ENCODE data around the gene RTN3.

Gene RTN3

DNA sequence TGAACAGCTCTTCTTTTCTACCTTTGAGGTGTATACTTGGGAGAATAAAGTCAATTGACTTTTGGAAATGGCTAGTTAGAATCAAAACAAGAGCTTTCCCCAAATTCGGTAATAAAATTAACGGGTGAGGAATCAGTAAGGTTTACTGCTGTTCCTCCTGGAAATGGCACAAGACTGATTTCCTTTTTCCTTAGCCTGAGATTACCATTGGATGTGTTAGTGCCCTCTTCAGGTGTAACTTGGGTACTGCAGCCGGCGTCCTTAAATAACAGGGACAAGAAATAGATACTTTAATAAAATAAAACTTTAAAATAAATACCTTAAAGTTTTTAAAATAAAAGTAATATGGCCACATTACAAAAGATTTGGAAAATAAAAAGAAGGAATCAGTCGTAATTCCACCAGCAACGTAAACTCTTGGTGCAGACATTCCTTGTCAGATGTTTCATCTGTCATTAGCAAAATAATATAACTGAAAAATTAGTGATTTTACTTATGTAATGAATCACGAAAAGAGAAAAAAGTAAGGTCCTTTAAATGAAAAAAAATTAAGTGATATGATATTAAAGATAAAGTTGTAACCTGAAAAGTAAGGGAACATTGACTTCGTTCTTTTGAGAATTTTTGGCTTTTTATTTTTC, 57.5 kb downstream of the RTN3 start:
- DNase-seq (ENCODE audit: low read depth in 3 of 3) = peak; percentile 20 to 63 (median 58)

DNA sequence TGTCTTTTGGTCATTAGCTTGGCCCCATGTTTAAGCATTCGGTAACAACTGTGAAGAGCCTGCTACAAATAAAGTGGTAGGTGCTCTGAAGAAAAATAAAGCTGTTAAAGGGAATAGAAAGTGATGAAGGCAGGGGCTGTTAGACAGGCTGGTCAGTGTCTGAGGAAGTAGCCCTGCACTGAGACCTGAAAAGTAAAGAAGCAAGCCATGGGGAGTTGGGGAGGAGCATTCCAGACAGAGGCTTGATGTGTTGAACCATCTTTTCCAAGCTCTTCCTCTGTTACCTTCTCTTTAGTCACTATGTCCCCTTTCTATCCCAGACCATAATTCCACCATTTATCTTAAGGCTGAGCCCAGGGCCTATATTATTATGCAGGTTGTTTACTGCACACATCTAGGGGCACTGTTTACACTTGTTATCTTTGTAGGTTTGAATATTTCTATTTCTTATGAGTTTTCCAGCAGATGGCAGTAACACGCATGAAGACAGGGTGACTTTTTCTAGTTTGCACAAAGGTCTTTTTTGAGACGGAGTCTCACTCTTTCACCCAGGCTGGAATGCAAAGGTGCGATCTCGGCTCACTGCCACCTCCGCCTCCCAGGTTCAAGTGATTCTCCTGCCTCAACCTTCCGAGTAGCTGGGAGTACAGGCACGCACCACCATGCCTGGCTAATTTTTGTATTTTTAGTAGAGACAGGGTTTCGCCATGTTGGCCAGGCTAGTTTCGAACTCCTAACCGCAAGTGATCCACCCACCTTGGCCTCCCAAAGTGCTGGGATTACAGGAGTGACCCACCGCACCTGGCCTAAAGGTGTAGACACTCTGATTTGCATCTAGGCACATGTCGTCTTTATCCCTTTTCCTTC, 64.2 kb downstream of the RTN3 start:
- DNase-seq (ENCODE audit: low read depth in 3 of 3) = no peak

DNA sequence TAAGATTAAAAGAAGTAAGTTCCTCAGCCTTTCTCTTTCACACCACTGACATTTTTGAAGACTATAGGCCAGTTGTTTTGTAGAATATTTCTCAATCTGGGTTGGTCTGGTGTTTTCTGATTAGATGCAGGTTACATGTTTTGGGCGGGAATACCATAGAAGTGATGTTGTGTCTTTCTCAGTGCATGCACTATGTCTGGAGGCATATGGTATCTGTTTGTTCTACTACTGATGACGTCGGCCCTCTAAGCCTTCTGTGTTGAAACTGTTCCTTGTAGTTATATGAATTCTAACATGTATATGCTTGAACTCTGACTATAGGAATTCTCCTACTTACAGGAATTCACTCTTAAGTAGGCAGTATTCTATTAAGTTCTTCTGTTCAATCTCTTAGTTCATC, 65.7 kb downstream of the RTN3 start:
- DNase-seq (ENCODE audit: low read depth in 3 of 3) = no peak

DNA sequence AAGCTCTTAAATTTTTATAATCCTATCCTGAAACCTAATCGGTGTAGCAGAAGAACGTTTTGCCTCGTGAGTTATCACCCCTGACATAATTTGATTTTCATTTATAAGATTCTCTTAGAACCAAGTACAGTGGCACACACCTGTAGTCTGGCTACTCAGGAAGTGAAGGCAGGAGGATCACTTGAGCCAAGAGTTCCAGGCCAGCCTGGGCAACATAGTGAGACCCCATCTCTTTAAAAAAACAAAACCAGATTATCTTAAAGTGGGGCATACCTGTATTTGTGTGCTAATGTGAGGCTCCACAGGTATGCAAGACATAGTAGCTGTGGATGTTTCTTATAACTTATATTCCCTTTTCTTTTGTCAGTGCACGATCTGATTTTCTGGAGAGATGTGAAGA, 68.3 kb downstream of the RTN3 start:
- DNase-seq (ENCODE audit: low read depth in 3 of 3) = no peak

DNA sequence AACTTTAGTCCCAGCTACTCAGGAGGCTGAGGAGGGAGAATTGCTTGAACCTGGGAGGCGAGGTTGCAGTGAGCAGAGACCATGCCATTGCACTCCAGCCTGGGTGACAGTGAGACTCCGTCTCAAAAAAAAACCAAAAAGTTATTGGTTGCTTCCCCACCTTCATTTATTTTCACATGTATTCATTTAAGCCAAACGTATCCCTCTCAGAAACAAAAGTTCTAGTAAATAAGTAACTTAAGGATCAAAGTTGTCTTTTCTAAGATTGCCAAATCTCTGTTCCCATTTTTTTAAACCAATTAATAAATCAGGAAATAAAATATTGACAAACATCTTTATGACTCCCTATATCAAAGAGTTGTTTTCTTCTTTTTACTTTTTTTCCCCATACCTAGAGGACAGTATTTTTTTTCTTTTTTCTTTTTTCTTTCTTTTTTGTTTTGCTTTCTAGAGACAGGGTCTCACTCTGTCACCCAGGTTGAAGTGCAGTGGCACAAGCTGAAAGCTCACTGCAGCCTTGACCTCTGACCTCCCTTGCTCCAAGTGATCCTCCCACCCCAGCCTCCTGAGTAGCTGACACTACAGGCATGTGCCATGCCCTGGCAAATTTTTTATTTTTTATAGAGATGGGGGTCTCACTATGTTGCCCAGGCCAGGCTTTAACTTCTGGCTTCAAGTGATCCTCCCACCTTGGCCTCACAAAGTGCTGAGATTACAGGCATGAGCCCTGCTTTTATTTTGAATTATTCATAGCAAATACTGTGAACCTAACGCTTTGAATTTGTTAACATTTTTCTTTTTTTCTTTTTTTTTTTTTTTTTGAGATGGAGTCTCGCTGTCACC, 75.8 kb downstream of the RTN3 start:
- no peak for DNase-seq (ENCODE audit: low read depth in 3 of 3)

DNA sequence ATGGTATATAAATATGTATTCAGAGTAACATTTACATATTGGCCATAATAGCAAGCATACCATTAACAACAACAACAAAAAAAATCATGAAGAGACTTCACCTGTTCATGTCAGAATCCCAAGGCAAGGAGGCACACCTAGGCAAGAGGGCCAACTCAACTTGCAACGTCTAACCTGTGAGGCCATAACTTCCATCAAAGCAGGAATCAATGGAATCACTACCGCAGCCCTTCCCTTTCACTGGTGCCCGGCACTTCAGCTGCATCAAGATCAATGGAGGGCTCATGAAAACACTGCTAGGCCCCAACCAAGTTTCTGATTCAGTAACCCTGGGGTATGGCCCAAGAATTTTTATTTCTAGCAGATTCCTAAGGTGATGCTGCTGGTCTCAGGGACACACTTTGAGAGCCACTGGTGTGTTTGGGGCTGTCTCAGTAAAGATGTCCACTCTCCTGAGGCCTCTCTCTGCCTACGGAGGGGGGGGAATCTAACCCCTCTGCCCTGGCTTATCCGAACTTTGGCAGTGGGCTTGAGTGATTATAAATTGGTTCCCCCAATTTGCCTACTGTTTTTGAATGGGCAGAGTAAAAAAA, 79.3 kb downstream of the RTN3 start:
- DNase-seq (ENCODE audit: low read depth in 3 of 3) = no peak

DNA sequence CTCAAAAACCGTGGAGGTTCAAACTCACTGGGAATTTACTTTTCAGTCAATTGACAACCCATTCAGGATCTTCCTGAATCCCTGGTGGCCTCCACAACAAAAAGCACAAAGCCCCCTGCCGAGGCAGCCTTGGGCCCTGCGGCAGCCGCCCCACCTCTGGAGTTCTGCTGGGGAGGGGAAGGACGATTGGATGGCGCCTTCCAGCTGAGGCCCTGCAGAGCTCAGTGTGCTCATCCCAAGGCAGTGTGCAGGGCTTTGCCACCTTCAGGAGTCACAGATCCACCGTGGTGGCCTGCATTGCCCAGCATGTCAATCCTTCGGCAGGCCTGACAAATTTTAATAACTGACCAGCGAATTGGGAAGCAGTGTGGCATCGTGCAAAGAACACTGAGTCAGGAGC, 79.9 kb downstream of the RTN3 start:
- no peak for DNase-seq (ENCODE audit: low read depth in 3 of 3)

DNA sequence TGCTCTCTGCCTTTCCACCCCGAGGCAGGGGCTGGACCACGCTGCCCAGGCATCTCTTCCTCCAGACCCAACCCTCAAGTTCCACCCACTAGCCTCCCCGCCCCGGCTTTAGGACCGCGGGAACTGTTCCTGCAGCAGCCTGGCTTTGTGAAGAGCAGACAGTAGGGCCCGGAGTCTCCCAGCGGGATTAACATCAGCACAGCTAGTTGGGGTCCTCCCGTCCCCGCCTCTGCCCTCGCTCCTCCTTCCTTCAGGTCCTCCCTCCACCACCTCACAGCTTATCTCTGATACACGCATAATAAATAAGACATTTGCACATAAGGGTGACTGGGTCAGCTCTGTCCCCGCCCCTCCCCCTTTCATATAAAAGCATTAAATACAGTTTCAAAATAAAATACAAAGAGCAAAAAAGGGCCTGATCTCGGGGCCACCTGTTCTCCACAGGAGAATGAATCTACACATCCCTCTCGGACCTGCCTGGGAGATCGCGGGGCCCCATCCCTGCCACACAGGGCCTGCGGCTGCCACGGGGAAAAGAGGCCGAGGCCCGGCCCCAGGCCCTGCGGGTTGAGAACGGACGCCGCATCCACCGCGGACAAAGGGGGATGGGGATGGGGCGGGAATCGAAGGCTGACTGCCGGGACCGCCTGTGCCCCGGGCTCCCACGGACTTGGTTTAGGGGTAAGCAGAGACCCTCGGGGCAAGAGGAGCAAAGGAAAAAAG, 80.8 kb downstream of the RTN3 start:
- DNase-seq (ENCODE audit: low read depth in 3 of 3) = no peak

DNA sequence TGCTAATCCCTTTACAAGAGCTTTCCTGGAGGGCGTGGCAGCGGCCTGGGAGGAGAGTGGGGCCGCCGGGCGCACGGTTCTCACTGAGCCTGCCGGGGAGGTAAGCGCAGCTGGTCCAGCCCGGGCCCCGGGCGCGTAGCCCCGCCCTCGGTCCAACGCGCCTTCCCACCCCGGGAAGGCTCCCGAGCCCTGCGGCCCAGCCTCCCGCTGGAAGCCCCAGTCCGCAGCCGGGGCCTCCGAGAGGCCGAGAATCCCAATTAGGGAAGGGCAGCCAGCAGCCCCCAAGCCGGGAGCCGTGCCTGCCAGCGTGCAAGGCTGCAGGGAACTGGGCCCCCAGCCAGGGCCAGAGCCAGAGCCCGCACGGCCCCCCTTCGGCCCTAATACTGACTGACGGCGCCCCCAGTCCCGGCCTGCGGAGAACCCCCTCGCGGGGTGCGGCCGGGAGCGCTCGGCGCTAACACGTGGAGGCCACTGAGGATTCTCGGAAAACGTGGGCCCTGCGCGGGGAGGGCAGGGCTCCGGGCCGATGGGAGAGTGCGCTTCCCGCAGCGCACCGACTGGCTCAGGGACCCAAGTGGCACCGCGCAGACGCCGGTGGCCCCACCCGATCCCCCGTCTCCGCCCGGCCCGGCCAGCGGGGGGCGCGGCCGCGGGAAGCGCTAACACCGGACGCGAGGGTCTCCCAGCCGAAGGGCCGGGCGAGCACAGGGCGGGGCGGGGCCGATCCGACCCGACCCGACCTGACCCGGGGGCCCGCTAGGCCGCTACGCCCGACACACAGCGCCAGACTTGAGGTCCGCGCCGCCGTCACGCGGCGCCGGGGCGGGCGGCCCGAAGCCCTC, 81.6 kb downstream of the RTN3 start:
- no peak for DNase-seq (ENCODE audit: low read depth in 3 of 3)

DNA sequence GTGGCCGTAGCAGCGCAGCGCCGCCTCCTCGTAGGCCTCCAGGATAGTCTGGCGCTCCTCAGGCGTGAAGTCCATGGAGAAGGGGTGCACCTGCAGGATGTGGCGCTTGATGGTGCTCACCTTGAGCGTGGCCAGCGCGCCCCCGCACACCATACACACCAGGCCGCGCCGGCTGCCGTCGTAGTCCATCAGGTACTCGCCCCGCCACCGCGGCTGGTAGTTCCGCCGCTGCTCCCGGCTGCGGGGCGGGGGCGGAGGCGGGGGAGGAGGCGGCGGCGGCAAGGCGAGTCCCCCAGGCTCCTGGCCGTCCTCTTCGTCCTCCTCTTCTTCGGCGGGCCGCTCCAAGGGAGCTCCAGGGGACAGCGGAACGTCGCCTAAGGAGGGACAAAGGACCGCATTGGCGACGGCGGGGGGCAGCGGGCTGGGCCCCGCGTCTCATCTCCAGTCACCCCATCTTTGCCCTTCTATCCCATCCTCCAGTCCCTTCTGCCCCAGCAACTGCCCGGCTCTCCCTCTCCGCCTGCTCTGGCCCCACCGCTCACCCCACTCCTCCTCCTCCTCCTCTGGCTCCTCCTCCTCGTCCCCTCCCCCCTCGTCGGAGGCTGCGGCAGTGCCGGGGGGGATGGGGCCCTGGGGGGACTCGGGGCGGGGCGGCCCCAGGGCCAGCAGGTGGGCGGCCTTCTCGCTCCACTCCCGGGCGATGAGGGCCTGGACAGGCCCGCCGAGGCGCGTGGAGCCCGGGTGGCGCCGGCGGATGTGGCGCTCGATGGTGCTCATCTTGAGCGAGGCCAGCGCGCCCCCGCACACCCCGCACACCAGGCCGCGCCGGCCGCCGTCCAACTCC, 82.4 kb downstream of the RTN3 start:
- no peak for DNase-seq (ENCODE audit: low read depth in 3 of 3)

DNA sequence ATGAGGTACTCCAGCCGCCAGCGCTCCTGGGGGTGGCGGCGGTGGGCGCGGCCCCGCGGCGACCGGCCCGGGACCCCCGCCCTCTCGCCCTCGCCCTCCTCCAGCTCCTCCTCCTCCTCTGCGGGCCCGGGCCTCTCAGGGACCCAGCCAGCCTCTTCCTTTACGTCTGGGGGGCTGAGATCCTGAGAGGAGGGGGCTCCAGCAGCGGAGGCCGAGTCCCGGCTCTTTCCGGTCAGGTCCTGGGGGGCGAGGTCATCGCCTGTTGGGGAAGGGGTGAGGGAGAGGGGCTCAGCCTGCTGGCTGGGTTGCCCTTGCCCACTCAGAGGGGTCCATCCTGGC, 83.0 kb downstream of the RTN3 start:
- DNase-seq (ENCODE audit: low read depth in 3 of 3) = no peak

DNA sequence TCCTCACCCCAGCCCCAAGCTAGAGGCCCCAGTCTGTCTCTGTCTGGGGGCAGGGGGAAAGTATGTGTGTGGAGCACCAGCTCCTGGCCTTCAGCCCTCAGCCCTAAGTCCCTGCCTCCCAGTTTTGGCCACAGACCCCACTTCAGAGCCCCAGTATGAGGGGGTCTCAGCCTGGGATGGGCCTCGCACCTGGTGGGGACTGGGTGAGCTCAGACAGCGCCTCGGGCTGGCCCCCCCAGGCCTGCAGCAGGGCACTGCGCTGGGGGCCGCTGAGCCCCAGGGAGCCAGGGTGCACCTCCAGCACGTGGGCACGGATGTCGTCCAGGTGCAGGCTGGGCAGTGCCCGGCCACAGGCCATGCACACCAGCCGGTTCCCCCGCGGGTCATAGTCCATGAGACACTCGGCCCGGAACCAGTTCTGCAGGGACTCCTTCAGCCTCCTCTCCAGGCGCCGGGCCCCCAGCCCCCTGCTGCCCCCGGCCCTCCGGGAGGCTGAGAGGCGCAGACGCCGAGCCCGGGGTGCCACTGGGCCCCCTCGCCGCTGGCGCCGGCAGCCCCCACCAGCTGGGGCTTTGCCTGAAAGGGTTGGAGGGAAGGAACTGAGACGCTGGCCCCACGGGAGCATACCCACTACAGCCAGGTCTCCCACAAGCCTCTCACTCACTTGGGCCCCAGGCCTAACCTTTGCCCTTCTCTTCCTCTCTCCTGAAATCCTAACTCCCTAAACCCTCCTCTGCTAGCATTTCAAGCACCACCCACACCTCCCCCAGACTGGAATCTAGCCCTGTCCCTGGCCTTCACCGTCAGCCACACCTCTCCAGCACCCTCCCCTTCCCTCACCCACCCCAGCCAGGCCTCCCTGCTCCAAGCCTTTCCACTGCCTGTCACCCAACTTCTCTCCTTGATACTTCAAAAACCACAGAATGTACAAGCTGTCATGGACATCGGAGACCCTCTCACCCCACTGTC, 83.7 kb downstream of the RTN3 start:
- no peak for DNase-seq (ENCODE audit: low read depth in 3 of 3)

DNA sequence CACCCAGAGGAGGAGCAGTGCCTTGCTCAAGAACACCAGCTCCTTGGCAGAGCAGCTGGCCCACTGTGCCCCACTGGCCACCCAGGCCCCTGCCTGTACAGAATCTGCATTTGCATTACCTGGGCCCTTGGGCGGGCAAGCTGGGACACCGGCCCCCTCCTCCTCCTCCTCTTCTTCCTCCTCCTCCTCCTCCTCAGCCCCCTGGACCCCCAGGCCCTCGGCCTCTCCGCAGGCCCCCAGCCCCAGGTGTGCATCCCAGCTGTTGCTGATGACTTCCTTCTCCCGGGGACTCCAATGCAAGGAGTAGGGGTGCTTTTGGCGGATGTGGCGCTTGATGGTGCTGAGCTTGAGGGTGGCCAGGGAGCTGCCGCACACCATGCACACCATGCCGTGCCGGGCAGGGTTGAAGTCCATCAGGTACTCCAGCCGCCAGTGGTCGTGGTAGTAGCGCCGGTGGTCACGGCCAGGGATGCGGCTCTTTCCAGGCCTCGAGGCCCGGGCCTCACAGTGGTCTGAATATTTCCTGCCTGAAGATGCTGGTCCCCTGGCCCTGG, 84.5 kb downstream of the RTN3 start:
- no peak for DNase-seq (ENCODE audit: low read depth in 3 of 3)

DNA sequence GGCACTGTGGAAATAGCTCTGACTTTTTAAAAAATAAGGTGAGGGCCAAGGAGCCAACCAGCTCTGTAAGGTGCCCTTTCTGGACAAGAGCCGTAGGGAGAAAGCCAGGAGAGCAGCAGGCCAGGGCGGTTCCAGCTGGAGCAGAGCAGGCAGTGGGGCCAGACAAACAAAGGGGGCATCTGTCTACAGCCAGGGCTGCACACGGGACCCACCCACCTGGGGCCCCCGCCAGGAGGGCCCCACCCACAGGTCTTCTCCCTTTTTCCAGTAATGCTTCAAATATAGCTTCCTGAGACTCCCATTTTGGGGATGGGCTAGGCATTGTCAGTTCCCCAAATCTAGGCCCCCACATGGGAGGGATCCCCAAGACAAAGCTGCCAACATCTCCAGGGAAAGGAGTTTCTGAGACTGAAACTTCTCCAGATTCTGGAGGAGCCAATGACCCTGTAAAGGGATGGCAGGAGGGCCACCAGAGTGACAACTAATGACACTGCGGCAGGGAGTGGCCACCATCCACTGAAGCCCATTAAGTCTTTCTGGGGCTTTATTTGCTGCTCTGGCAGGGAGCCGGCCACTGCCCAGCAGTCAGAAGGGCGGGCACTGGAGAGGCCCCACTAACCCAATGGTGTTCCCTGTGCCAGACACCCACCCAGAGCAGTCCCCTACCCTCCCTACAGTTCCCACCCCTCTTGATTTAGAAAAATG, 85.4 kb downstream of the RTN3 start:
- DNase-seq (ENCODE audit: low read depth in 3 of 3) = no peak

DNA sequence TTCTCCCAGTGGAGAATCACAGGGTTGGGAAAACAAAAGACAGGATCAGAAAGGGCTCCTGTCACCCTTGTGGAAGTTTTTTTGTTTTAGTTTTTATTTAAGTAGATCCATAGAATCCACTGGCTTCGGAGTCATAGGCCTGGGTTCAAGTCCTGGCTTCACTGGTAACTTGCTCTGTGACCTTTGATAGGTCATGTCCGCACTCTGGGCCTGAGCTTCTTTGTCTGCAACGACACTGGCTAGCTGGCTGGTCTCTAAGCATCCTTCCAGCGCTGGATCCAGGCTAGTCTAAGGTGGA, 85.9 kb downstream of the RTN3 start:
- no peak for DNase-seq (ENCODE audit: low read depth in 3 of 3)

DNA sequence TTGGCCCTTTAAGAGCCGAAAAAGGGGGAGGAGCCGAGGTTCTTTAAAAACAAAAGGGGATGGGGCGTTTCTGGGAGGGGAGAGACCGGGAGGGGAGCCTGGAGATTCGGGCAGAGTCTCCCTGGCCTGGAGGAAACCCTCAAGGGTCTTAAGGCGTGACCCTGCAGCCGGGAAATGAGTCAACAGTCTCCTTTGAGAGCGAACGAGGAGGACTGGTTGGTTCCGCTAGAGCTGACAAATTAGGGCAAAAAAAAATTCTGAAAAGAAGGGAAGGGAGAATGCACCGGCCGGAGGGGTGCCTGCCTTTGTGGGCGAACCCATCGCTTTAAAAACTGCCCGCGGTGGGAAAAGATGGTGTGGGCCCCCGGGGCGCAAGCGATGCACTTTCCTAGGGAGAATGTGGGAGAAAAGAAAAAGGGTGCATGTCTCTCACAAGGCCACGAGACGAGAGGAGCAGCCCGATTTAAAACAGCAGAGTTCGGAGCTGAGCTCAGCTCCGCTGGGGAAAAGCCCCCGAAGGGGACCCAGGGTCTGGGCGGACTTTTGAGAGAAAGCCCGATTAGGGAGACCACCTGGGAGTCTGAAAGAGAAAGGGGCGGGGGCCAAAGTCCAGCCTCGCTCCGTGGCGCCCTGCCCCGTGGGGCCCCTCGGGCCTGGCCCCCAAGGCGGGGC, 86.4 kb downstream of the RTN3 start:
- DNase-seq (ENCODE audit: low read depth in 3 of 3) = peak in 2 of 3 experiments; percentile 12 to 30
